GM10266 (cell line): ENCODE results near the gene NOC4L.
"Not testable (repeated sequence)": the region's sequence is repeated elsewhere in the genome, so short reads cannot be mapped to it uniquely, and the experiment has no call there.

Source experiments
- DNase-seq: peaks from one replicate; pipeline ENCODE4 v3.0.0; 2012; ENCODE audit errors: extremely low spot score
- CTCF ChIP-seq: IDR thresholded peaks from 2 replicates; pipeline ENCODE4 v1.5.1; 2012; ENCODE audit warnings: mild to moderate bottlenecking, low read depth; ENCODE audit not compliant: control insufficient read depth, insufficient read depth; ENCODE audit errors: missing control alignments

The NOC4L gene

GRCh38 chr12:132144115-132144809 is at the start of gene NOC4L, which contains the start of gene DDX51:
NOC4L (plus strand) TSS chr12:132144457; CDS start chr12:132144489, 32 bp downstream.
DDX51 (minus strand) TSS chr12:132144319; CDS start chr12:132144296, 23 bp downstream.
- DNase-seq: peak; percentile 99
- TF ChIP-seq CTCF: no peak

GRCh38 chr12:132095520-132096409 is 48.5 kb upstream of the NOC4L start:
- no peak for TF ChIP-seq CTCF
- DNase-seq: no peak

GRCh38 chr12:132099739-132100138 is 44.5 kb upstream of the NOC4L start:
- DNase-seq: no peak
- TF ChIP-seq CTCF: no peak

GRCh38 chr12:132100306-132101065 is 43.8 kb upstream of the NOC4L start:
- no peak for TF ChIP-seq CTCF
- DNase-seq: no peak

- TF ChIP-seq CTCF: no peak
- no peak for DNase-seq
Measured at GRCh38 chr12:132102297-132102696, 42.0 kb upstream of the NOC4L start.

GRCh38 chr12:132103072-132103471 is 41.2 kb upstream of the NOC4L start:
- DNase-seq: not testable (repeated sequence)

- no peak for TF ChIP-seq CTCF
- DNase-seq: no peak
Measured at GRCh38 chr12:132103542-132104308, 40.5 kb upstream of the NOC4L start.
